Nephron progenitor cell (in vitro differentiated cells): Measurements from ENCODE around the gene PLG.

Experiments
- DNase-seq: peaks from one replicate; pipeline ENCODE4 v3.0.0; 2021
- H3K27ac Mint-ChIP-seq: 2 replicates; pipeline ENCODE4 v1.8.0; 2021; ENCODE audit warnings: mild to moderate bottlenecking, moderate library complexity, mixed read lengths
- H3K27me3 Mint-ChIP-seq: 2 replicates; pipeline ENCODE4 v1.8.0; 2021; ENCODE audit warnings: mild to moderate bottlenecking, low read depth, mixed read lengths; ENCODE audit not compliant: poor library complexity
- H3K36me3 Mint-ChIP-seq: 2 replicates; pipeline ENCODE4 v1.8.0; 2021; ENCODE audit warnings: low read depth, mixed read lengths
- H3K4me1 Mint-ChIP-seq: 2 replicates; pipeline ENCODE4 v1.8.0; 2021; ENCODE audit warnings: mixed read lengths
- H3K4me3 Mint-ChIP-seq: 2 replicates; pipeline ENCODE4 v1.8.0; 2021; ENCODE audit warnings: mild to moderate bottlenecking, moderate library complexity, mixed read lengths
- H3K9me3 Mint-ChIP-seq: 2 replicates; pipeline ENCODE4 v1.8.0; 2021; ENCODE audit warnings: mild to moderate bottlenecking, moderate library complexity, mixed read lengths
- CTCF ChIP-seq: fragments of 200-600 bp; sonication (generic); IDR thresholded peaks from 2 replicates; pipeline ENCODE4 v1.5.0; 2021; ENCODE audit warnings: antibody characterized with exemption

PLG gene

GRCh38 chr6:160790028-160790792, 88.2 kb downstream of the PLG start:
- Mint-ChIP-seq H3K4me1 (peaks cover 8% of the 10 kb centered on the region), H3K9me3 (no peaks in the 10 kb centered on the region), H3K36me3 (no peaks in the 10 kb centered on the region), H3K27ac (peak overlapping the region; percentile 58), H3K4me3 (no peak overlapping the region), H3K27me3 (peaks cover 2% of the 10 kb centered on the region)
- DNase-seq, result peak; percentile 20
- peak; percentile 7 for TF ChIP-seq CTCF

- Mint-ChIP-seq H3K4me3 (no peak overlapping the region), H3K27me3 (peaks cover 2% of the 10 kb centered on the region), H3K36me3 (no peaks in the 10 kb centered on the region)
These were observed 89.4 kb downstream of the PLG start for GRCh38 chr6:160791459-160791858.

GRCh38 chr6:160791981-160792418, 90.0 kb downstream of the PLG start:
- peaks cover 8% of the 10 kb centered on the region for H3K4me1 Mint-ChIP-seq
- DNase-seq, result no peak
- no peak for TF ChIP-seq CTCF
- H3K36me3 Mint-ChIP-seq, result no peaks in the 10 kb centered on the region
- no peak overlapping the region for H3K4me3 Mint-ChIP-seq
- H3K9me3 Mint-ChIP-seq, result no peaks in the 10 kb centered on the region
- peaks cover 2% of the 10 kb centered on the region for H3K27me3 Mint-ChIP-seq
- H3K27ac Mint-ChIP-seq, result no peak overlapping the region

More at GRCh38 chr6:160791459-160791858, 89.4 kb downstream of the PLG start:
- no peak for DNase-seq
- no peaks in the 10 kb centered on the region for H3K9me3 Mint-ChIP-seq
- H3K4me1 Mint-ChIP-seq, result peaks cover 8% of the 10 kb centered on the region
- peak overlapping the region; percentile 20 for H3K27ac Mint-ChIP-seq
- TF ChIP-seq CTCF, result no peak

- Mint-ChIP-seq H3K4me3 (no peak overlapping the region), H3K27ac (no peak overlapping the region), H3K27me3 (peaks cover 2% of the 10 kb centered on the region), H3K36me3 (no peaks in the 10 kb centered on the region), H3K9me3 (peaks cover 3% of the 10 kb centered on the region), H3K4me1 (peaks cover 8% of the 10 kb centered on the region)
- DNase-seq, result no peak
- no peak for TF ChIP-seq CTCF
These were observed 90.7 kb downstream of the PLG start for GRCh38 chr6:160792708-160793107.

GRCh38 chr6:160793652-160794051, 91.6 kb downstream of the PLG start:
- no peak overlapping the region for H3K4me3 Mint-ChIP-seq
- TF ChIP-seq CTCF, result no peak
- peaks cover 2% of the 10 kb centered on the region for H3K27me3 Mint-ChIP-seq
- no peak for DNase-seq
- peaks cover 8% of the 10 kb centered on the region for H3K4me1 Mint-ChIP-seq
- no peak overlapping the region for H3K27ac Mint-ChIP-seq
- H3K9me3 Mint-ChIP-seq, result peaks cover 8% of the 10 kb centered on the region
- no peaks in the 10 kb centered on the region for H3K36me3 Mint-ChIP-seq

GRCh38 chr6:160795721-160796120, 93.7 kb downstream of the PLG start:
- TF ChIP-seq CTCF, result no peak
- Mint-ChIP-seq H3K4me1 (peaks cover under 1% of the 10 kb centered on the region), H3K4me3 (no peak overlapping the region), H3K27ac (no peak overlapping the region), H3K9me3 (peaks cover 22% of the 10 kb centered on the region), H3K27me3 (peaks cover 2% of the 10 kb centered on the region), H3K36me3 (no peaks in the 10 kb centered on the region)
- DNase-seq, result no peak
